Ishikawa (cell line): ENCODE data around the gene MRPL43.

Experiments used
- CEBPB ChIP-seq: IDR thresholded peaks from 2 replicates; pipeline ENCODE4 v1.6.1; 2012
- CREB1 ChIP-seq: IDR thresholded peaks from 2 replicates; pipeline ENCODE4 v1.6.1; 2012; ENCODE audit warnings: low read depth
- EGR1 ChIP-seq: IDR thresholded peaks from 2 replicates; pipeline ENCODE4 v1.6.1; 2012
- EP300 ChIP-seq: IDR thresholded peaks from 2 replicates; pipeline ENCODE4 v1.6.1; 2012; ENCODE audit warnings: borderline replicate concordance
- FOXM1 ChIP-seq: IDR thresholded peaks from 2 replicates; pipeline ENCODE4 v1.6.1; 2012; ENCODE audit warnings: low read depth, borderline replicate concordance
- NFIC ChIP-seq: IDR thresholded peaks from 2 replicates; pipeline ENCODE4 v1.6.1; 2012
- RAD21 ChIP-seq: IDR thresholded peaks from 2 replicates; pipeline ENCODE4 v1.6.1; 2012; ENCODE audit warnings: low read depth
- TAF1 ChIP-seq: IDR thresholded peaks from 2 replicates; pipeline ENCODE4 v1.6.1; 2012; ENCODE audit warnings: low read depth, mild to moderate bottlenecking
- TCF12 ChIP-seq: IDR thresholded peaks from 2 replicates; pipeline ENCODE4 v1.6.1; 2012; ENCODE audit warnings: low read depth
- TEAD4 ChIP-seq: IDR thresholded peaks from 2 replicates; pipeline ENCODE4 v1.6.1; 2012
- YY1 ChIP-seq: IDR thresholded peaks from 2 replicates; pipeline ENCODE4 v1.6.1; 2012; ENCODE audit warnings: low read depth
- ZBTB7A ChIP-seq: IDR thresholded peaks from 2 replicates; pipeline ENCODE4 v1.6.1; 2012; ENCODE audit warnings: low read depth
- TF ChIP-seq, protein P1 (sequence below): IDR thresholded peaks from 2 replicates; pipeline ENCODE4 v1.6.1; 2012; ENCODE audit warnings: low read depth, mild to moderate bottlenecking
- TF ChIP-seq, protein P2 (sequence below): IDR thresholded peaks from 2 replicates; pipeline ENCODE4 v1.6.1; 2012
- TF ChIP-seq, protein P3 (sequence below): IDR thresholded peaks from 2 replicates; pipeline ENCODE4 v1.6.1; 2012

Gene MRPL43

DNA sequence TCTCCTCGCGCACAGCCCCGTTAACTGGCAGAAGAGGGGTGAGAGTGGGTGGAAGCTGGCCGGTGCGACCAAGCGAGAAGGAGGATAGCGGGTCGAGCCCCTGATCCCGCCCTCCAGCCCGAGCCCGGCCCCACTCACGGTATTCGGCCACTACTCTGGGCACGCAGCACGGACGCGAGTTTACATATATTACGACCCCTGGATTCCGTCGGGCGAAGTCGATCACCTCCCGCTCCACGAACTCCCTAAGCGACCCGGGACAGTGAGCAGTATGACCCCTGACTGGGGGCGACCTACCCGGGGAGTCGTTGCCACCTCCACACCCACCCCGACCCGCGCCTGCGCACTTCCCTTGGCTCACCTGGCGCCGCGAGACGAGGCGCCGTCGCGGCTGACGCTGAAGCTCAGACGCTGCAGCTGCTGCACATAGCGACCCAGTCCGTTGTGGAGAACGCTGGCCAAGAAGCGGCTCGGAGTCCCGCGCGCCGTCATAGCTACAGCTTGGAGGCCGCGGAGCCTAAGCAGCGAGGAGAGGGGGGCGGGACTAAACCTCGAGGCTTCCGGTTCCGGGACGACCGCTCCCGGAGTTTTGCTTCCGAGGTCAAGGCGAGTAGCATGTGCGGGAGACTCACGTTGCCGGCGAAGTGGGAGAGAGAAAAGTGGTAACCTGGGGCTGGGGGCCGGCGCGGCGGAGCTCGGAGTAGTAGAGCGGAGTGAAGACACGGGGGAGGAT, at the start of gene MRPL43, which contains the start of gene TWNK:
Gene MRPL43 (minus strand): TSS at position 546 of the 733 bp plus-strand sequence. CDS start 54 bp downstream, at position 492.
Gene TWNK (plus strand): TSS at position 592 of the 733 bp plus-strand sequence. CDS start 668 bp downstream, outside the sequence.
- TF ChIP-seq TAF1, result peak; percentile 94
- TF ChIP-seq ZBTB7A, result peak; percentile 96
- TF ChIP-seq NFIC, result no peak; the same call in 1 of the 2 replicates
- TF ChIP-seq CREB1, result 0 out of 2 replicates have a peak, but pooled peaks have one; percentile 7
- TF ChIP-seq, protein P1, sequence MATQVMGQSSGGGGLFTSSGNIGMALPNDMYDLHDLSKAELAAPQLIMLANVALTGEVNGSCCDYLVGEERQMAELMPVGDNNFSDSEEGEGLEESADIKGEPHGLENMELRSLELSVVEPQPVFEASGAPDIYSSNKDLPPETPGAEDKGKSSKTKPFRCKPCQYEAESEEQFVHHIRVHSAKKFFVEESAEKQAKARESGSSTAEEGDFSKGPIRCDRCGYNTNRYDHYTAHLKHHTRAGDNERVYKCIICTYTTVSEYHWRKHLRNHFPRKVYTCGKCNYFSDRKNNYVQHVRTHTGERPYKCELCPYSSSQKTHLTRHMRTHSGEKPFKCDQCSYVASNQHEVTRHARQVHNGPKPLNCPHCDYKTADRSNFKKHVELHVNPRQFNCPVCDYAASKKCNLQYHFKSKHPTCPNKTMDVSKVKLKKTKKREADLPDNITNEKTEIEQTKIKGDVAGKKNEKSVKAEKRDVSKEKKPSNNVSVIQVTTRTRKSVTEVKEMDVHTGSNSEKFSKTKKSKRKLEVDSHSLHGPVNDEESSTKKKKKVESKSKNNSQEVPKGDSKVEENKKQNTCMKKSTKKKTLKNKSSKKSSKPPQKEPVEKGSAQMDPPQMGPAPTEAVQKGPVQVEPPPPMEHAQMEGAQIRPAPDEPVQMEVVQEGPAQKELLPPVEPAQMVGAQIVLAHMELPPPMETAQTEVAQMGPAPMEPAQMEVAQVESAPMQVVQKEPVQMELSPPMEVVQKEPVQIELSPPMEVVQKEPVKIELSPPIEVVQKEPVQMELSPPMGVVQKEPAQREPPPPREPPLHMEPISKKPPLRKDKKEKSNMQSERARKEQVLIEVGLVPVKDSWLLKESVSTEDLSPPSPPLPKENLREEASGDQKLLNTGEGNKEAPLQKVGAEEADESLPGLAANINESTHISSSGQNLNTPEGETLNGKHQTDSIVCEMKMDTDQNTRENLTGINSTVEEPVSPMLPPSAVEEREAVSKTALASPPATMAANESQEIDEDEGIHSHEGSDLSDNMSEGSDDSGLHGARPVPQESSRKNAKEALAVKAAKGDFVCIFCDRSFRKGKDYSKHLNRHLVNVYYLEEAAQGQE, result no peak
- 0 out of 2 replicates have a peak, but pooled peaks have one; percentile 59 for TF ChIP-seq YY1
- peak; percentile 26; the same call in 1 of the 2 replicates for TF ChIP-seq EP300
- peak; percentile 30; the same call in 1 of the 2 replicates for TF ChIP-seq FOXM1
- TF ChIP-seq EGR1, result peak; percentile 49; the same call in 1 of the 2 replicates
- no peak for TF ChIP-seq CEBPB
- TF ChIP-seq RAD21, result no peak
- TF ChIP-seq, protein P2, sequence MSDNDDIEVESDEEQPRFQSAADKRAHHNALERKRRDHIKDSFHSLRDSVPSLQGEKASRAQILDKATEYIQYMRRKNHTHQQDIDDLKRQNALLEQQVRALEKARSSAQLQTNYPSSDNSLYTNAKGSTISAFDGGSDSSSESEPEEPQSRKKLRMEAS, result peak; percentile 100
- TF ChIP-seq TCF12, result peak; percentile 88
- TF ChIP-seq, protein P3, sequence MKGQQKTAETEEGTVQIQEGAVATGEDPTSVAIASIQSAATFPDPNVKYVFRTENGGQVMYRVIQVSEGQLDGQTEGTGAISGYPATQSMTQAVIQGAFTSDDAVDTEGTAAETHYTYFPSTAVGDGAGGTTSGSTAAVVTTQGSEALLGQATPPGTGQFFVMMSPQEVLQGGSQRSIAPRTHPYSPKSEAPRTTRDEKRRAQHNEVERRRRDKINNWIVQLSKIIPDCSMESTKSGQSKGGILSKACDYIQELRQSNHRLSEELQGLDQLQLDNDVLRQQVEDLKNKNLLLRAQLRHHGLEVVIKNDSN, result no peak
- no peak; the same call in 1 of the 2 replicates for TF ChIP-seq TEAD4

DNA sequence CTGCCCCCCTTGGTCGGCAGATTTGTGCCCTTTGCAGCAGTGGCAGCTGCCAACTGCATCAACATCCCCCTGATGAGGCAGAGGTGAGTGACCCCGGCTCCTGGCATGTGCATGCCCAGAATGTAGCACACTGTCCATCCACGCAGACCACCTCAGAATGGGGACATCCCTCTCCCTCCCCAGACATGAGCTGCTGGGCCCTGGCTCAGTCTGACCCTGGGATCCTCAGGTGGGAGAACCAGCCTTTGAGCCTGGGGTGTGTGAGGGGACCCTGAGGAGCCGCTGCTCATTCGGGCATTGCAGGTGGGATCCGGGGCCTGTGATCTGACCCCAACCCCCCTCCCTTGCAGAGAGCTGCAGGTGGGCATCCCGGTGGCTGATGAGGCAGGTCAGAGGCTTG, 49.4 kb upstream of the MRPL43 start:
- TF ChIP-seq TEAD4 (no peak), EGR1 (no peak), NFIC (no peak), YY1 (no peak), CEBPB (no peak), ZBTB7A (no peak), FOXM1 (no peak), EP300 (no peak), RAD21 (no peak), TCF12 (no peak), CREB1 (no peak), TAF1 (no peak)
- TF ChIP-seq, protein P1, result no peak
- TF ChIP-seq, protein P3, result no peak
- TF ChIP-seq, protein P2, result no peak

DNA sequence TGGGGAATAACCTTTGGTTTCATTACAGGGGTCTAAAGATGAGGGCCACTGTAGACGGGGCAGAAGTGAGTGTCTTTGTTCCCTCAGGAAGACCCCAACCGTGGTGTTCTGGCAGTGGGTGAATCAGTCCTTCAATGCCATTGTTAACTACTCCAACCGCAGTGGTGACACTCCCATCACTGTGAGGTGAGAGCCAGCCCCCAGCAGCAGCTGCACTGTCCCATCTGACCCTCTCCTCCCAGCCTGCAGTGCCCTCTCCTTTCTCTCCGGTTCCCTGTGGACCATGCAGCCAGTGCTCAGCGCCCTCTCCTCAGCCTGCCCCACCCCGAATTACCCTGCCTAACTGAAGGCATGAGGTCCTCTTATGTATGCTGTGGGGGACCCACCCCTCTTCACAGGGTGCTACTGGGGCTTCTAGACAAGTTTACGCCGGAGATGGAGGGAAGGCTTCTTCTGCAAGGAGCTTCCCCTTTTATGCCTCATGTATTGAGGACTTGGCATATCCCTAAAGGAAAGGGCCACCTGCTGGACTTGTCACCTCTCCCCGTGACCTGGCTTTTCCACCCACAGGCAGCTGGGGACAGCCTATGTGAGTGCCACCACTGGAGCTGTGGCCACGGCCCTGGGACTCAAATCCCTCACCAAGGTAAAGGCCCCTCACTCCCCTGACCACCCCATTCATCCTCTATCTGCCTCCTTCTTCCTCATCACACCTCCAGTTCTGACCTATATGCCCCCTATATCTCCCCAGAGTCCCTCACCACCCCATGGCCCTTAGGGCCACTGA, 48.8 kb upstream of the MRPL43 start:
- TF ChIP-seq YY1, result no peak
- no peak for TF ChIP-seq ZBTB7A
- TF ChIP-seq, protein P2, result no peak
- TF ChIP-seq CREB1, result no peak
- TF ChIP-seq EP300, result no peak
- TF ChIP-seq TAF1, result no peak
- no peak for TF ChIP-seq EGR1
- TF ChIP-seq, protein P1, result no peak
- no peak for TF ChIP-seq TCF12
- no peak for TF ChIP-seq NFIC
- TF ChIP-seq RAD21, result no peak
- TF ChIP-seq, protein P3, result no peak
- TF ChIP-seq TEAD4, result no peak
